Duodenal mucosa (tissue), 2 donors: ENCODE measurements around the gene TXNL1.
"Not testable (repeated sequence)": the region's sequence is repeated elsewhere in the genome, so short reads cannot be mapped to it uniquely, and the experiment has no call there.

Experiments used
- H3K27ac ChIP-seq: one replicate; pipeline ENCODE4 v1.7.0; 2013; ENCODE audit warnings: low read depth, low read length
- H3K27me3 ChIP-seq, 2 donors: one replicate each; pipeline ENCODE4 v1.7.0; 2013; ENCODE audit warnings: low read length in 2 of 2, control low read depth in 1 of 2; ENCODE audit not compliant: insufficient read depth in 2 of 2, control insufficient read depth in 1 of 2
- H3K36me3 ChIP-seq, 2 donors: one replicate each; pipeline ENCODE4 v1.7.0; 2013; ENCODE audit warnings: low read length in 2 of 2, control low read depth in 1 of 2; ENCODE audit not compliant: insufficient read depth in 2 of 2, control insufficient read depth in 1 of 2
- H3K4me1 ChIP-seq, 2 donors: one replicate each; pipeline ENCODE4 v1.7.0; 2013; ENCODE audit warnings: low read length in 2 of 2, control low read depth in 1 of 2; ENCODE audit not compliant: insufficient read depth in 2 of 2, control insufficient read depth in 1 of 2
- H3K4me3 ChIP-seq, 2 donors: one replicate each; pipeline ENCODE4 v1.7.0; 2013; ENCODE audit warnings: low read length in 2 of 2, low read depth in 1 of 2
- H3K9ac ChIP-seq, 2 donors: one replicate each; pipeline ENCODE4 v1.7.0; 2013; ENCODE audit warnings: low read length in 2 of 2, low read depth in 1 of 2
- H3K9me3 ChIP-seq, 2 donors: one replicate each; pipeline ENCODE4 v1.7.0; 2013; ENCODE audit warnings: low read length in 2 of 2, control low read depth in 1 of 2; ENCODE audit not compliant: control insufficient read depth in 1 of 2

Gene TXNL1

DNA sequence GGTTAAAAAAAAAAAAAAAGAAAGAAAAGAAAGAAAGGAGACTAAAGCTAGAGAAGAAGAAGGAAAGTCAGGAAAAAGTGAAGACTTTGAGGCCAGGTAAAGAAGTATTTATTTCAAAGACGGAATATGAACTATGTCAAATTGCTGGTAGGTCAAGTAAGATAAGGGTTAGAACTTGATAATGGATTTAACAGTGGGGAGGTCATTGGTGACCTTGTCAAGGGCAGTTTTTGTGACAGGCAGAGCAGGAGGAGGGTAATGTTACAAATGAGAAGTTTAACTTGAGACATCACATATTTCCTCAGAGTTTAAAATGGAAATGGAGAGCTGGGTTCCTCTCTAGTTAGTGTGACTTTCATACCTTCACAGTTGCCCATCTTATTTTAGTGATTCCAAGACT, 22.3 kb upstream of the TXNL1 start:
- Histone ChIP-seq H3K9ac (no peak overlapping the region), H3K36me3 (no peaks in the 10 kb centered on the region), H3K27ac (no peak overlapping the region), H3K4me3 (no peak overlapping the region), H3K4me1 (peaks cover 0 to 14% of the 10 kb centered on the region in 2 donors), H3K9me3 (no peaks in the 10 kb centered on the region), H3K27me3 (no peaks in the 10 kb centered on the region)

DNA sequence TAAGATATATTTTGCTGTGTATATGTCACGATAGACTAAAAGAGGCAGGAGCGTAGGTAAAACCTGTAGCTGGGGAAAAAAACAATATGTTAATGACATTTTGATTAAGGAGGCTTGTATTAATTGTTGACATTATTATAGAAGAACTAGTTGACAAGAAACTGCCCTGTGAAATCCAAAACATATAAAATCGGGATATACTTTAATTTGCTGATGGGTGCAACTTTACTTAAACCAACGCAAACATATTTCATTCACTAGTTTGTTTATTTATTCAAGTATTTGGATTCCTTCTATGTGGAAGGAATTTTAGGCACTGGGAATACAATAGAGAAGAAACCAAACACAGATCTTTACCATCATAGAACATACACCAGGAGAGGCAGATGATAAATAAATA, 20.7 kb upstream of the TXNL1 start:
- H3K4me1 ChIP-seq: peaks cover 0 to 14% of the 10 kb centered on the region in 2 donors
- no peaks in the 10 kb centered on the region for H3K9me3 ChIP-seq
- H3K27me3 ChIP-seq: no peaks in the 10 kb centered on the region
- no peak overlapping the region for H3K4me3 ChIP-seq
- H3K36me3 ChIP-seq: no peaks in the 10 kb centered on the region
- H3K9ac ChIP-seq: no peak overlapping the region
- H3K27ac ChIP-seq: no peak overlapping the region

DNA sequence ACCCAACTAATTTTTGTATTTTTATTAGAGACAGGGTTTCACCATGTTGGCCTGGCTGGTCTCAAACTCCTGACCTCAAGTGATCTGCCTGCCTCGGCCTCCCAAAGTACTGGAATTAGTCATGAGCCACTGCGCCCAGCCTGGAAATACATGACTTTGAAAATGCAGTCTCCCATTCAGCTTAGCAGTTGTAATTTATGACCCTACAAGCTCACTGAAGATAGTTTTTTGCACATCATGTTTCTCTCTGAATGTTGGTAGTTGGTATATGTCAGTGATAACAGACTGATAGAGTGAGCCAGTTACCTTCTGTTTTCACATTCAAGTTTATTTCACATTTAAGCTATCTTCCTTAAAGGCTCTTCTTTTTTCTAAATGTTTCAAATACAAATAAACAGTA, 19.9 kb upstream of the TXNL1 start:
- no peak overlapping the region for H3K4me3 ChIP-seq
- no peak overlapping the region for H3K27ac ChIP-seq
- H3K9me3 ChIP-seq: no peaks in the 10 kb centered on the region
- peaks cover 0 to 14% of the 10 kb centered on the region in 2 donors for H3K4me1 ChIP-seq
- no peaks in the 10 kb centered on the region for H3K36me3 ChIP-seq
- H3K27me3 ChIP-seq: no peaks in the 10 kb centered on the region
- no peak overlapping the region for H3K9ac ChIP-seq

DNA sequence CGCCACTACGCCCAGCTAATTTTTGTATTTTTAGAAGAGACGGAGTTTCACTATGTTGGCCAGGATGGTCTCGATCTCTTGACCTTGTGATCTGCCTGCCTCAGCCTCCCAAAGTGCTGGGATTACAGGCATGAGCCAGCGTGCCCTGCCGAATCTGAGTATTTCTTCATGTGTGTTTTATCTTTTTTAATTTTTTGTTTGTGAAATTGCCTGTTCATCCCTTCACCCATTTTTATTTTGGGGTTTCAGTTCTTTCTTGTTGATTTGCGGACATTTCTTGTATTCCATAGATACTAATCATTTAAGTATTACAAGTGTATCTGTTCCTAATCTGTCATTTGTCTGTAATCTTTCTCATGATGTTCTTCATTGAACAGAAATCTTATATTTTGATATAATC, 15.9 kb upstream of the TXNL1 start:
- not testable (repeated sequence) for H3K27me3 ChIP-seq, H3K4me3 ChIP-seq, H3K9ac ChIP-seq, H3K27ac ChIP-seq, H3K9me3 ChIP-seq, H3K36me3 ChIP-seq
- peaks cover 7 to 20% of the 10 kb centered on the region in 2 donors for H3K4me1 ChIP-seq

DNA sequence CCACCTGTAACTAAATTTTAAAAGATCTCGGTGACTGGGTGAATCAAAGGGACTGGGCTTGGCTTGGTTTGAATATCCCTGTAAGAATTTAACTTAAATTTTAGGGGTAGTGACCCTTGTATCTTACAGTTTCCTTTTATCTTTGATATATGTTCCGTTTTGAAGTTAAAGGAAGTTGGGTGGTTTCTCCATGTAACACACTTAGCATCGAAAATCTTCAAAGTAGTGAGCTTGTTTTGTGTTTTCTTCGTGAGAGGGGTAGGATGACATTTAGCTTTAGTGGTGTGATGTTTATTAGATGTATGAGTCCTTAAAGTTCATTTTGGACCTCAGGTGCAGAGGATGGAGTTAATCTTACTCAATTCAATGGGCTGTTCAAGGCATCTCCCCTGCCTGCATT, 14.4 kb upstream of the TXNL1 start:
- H3K36me3 ChIP-seq: no peaks in the 10 kb centered on the region
- no peak overlapping the region for H3K4me3 ChIP-seq
- H3K27ac ChIP-seq: no peak overlapping the region
- H3K4me1 ChIP-seq: peaks cover 7 to 20% of the 10 kb centered on the region in 2 donors
- H3K27me3 ChIP-seq: no peaks in the 10 kb centered on the region
- H3K9me3 ChIP-seq: no peaks in the 10 kb centered on the region
- no peak overlapping the region for H3K9ac ChIP-seq

DNA sequence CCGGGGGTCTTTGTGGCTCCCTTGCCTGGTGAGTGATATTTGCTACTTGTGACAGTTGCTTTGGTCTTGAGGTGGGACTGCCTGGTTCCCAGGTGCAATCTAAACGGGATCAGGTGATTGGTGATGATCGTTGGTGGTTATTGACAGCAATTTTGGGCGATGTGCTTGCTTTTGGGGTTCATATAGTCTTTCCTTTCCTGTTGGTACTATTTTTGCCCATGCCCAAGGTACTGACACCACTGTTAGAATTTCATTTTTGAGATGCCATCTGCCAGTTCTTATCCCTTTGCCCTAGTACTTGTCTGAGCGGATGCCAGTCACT, 13.3 kb upstream of the TXNL1 start:
- H3K27me3 ChIP-seq: no peaks in the 10 kb centered on the region

DNA sequence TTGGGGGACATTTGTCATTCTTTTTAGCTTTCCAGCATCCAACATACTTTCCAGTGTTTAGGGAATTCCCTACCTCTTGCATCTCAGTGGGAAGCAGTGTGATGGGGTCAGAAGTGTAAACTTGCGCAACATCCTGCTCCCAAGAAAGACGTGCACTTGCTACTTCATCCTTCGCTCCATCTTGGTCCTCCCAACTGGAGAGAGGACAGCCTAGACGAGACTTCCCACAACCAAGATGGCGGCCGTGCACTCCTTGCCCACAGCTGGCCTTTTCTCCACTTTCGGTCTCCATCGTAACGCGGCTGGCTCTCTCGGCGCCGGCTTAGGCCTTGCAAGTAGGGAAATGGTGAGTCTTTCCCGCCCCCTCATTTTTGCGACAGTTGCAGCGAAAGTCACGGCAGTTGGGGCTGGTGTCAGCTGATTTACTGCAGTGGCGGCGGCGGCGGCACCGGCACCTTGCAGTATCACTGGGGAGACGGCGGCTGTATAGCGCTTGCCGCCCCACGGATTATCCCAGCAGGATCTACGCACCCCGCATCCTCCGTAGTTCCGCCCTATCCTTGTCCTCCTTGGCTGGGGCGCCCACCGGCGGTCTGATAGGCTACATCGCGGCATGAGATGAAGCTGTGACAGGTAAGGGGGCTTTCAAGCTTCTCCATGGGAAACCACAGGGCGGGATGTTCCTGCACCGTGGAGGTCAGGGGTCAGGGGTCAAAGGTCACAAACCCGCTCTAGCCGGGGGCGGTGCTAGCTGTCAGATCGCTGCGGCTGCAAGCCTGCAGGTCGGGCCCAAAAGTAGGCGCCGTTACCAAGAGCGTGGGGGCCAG, 12.8 kb upstream of the TXNL1 start, which contains the start of gene WDR7:
Gene WDR7 (plus strand): TSS at position 416 of the 827 bp plus-strand sequence. CDS start 21,157 bp downstream, outside the sequence.
- Histone ChIP-seq H3K27ac (peak within 1 kb of the TSS; percentile 83), H3K4me1 (peaks cover 7 to 20% of the 10 kb centered on the region in 2 donors), H3K4me3 (peak within 1 kb of the TSS; percentile 87 to 97), H3K9ac (peak within 1 kb of the TSS; percentile 64 to 86), H3K9me3 (no peaks in the 10 kb centered on the region), H3K36me3 (no peaks in the 10 kb centered on the region), H3K27me3 (no peaks in the 10 kb centered on the region)

More for the DNA sequence above, 13.3 kb upstream of the TXNL1 start:
- H3K36me3 ChIP-seq: no peaks in the 10 kb centered on the region
- H3K9me3 ChIP-seq: no peaks in the 10 kb centered on the region
- peak overlapping the region; percentile 64 to 86 for H3K9ac ChIP-seq
- H3K4me1 ChIP-seq: peaks cover 7 to 20% of the 10 kb centered on the region in 2 donors
- H3K27ac ChIP-seq: no peak overlapping the region
- peak overlapping the region; percentile 87 to 97 for H3K4me3 ChIP-seq

DNA sequence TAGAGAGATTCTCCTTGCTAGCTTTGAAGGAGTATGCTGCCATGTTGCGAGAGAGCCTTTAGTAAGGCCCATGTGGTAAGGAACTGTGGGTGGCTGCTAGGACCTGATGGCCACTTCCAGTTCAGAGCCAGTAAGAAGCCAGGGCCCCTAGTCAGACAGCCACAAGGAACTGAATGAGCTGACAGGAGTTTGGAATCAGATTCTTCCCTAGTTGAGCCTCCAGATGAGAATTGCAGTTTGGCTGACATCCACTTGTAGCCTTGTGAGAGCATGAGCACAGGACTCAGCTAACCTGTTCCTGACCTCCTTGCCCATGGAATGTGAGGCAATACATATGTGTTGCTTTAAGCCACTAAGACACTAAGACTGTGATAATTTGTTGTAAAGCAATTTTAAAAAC, 11.6 kb upstream of the TXNL1 start:
- no peak overlapping the region for H3K27ac ChIP-seq
- H3K9me3 ChIP-seq: no peaks in the 10 kb centered on the region
- no peaks in the 10 kb centered on the region for H3K27me3 ChIP-seq
- H3K4me3 ChIP-seq: no peak overlapping the region
- H3K9ac ChIP-seq: no peak overlapping the region
- no peaks in the 10 kb centered on the region for H3K36me3 ChIP-seq
- peaks cover 7 to 20% of the 10 kb centered on the region in 2 donors for H3K4me1 ChIP-seq

DNA sequence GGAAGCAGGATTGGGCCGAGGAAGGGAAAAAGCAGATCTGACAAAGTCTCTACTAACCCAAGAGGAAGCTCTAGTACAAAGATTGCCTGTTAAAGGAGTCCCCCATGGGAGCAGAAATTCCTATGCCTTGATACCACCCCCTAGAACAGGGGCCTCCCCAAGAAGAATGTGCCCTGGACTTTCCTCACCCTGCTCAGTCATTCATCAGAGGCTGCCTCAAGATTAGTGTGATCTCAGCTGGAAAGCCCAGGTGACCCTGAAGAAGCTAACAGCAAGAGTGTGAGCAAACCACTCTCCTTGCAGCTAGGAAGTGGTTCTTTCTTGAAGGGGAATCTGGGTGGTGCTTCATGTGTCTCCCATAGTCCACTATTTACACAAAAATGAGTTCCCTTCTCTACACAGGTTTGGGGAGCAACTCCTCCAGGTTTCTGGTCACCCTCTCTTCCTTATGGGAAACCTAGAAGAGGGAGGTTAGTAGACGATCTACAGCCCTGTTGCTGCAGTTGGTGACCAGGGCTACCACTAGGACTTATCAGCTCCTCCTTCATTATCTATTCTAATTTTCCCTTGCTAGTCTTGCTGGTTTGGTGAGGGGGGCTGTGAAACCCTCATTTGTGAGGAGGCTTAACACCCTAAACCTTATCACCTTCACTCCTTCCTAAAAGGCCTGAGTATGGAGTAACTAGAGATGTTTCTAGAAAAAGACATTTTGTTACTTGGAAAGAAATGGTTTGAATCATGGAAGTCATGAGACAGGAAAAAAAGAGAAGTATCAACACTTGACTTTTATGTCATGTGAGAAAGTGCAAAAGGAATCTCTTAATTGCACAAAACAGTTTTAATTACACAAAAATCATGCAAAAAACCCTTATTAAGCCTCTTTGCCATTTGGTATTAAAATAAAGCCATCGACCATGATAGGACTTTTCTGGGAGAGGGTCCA, 9.8 kb upstream of the TXNL1 start:
- Histone ChIP-seq H3K4me1 (peaks cover 7 to 20% of the 10 kb centered on the region in 2 donors), H3K27me3 (no peaks in the 10 kb centered on the region), H3K27ac (no peak overlapping the region)

DNA sequence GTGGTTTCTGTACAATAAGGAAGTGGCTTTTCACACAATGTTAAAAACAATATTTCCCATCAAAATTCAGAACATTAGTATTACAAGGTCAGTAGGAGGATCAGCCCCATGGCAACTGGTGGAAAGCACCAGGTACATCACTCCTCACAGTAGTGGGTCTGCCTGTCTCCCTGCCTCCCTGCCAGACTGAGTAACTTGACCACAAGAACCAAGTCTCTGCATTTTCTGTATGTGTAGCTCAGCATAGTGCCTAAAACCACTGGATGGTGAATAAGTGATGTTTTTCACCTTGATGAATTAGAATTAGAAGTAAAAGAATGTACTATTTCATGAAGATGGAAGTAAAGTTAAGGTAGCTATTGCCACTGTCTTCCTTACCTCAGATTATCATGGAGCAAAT, 8.7 kb upstream of the TXNL1 start:
- peaks cover 4 to 15% of the 10 kb centered on the region in 2 donors for H3K4me1 ChIP-seq
- no peaks in the 10 kb centered on the region for H3K27me3 ChIP-seq
- H3K4me3 ChIP-seq: no peak overlapping the region
- H3K27ac ChIP-seq: no peak overlapping the region
- H3K36me3 ChIP-seq: no peaks in the 10 kb centered on the region
- no peak overlapping the region for H3K9ac ChIP-seq
- no peaks in the 10 kb centered on the region for H3K9me3 ChIP-seq

More for the DNA sequence above, 9.8 kb upstream of the TXNL1 start:
- Histone ChIP-seq H3K9ac (no peak overlapping the region), H3K4me3 (no peak overlapping the region), H3K36me3 (no peaks in the 10 kb centered on the region), H3K9me3 (no peaks in the 10 kb centered on the region)
